ENCODE data around the gene DNAJC11. TPM values are rescaled to one million over a fixed set of nuclear protein-coding genes. Genes with fewer than 3 reads are reported as not detected.
"Not testable (repeated sequence)": the region's sequence is repeated elsewhere in the genome, so short reads cannot be mapped to it uniquely, and the experiment has no call there.

The DNAJC11 gene
- total and polyA plus RNA-seq, 2 donors, result 16.2 to 19.9 TPM

DNA sequence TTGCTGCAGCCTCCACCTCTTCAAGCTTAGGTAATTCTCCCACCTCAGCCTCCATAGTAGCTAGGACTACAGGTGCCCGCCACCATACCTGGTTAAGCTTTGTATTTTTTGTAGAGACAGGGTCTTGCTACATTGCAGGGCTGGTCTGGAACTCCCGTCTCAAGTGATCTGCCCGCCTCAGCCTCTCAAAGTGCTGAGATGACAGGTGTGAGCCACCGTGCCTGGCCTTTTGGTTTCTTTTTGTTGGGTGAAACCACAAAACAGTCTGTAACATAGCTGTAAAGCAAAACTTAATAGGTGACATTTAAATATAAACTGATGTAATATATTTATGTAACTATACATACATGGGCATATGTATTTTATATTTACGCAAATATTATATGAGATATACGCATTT lies 3.1 kb upstream of the DNAJC11 start:
- DNase-seq (ENCODE audit: low read depth in 6 of 9, low spot score in 9 of 9), result no peak
- H3K4me3 ChIP-seq (ENCODE audit: low read length in 2 of 2), result no peak overlapping the region
- no peak overlapping the region for H3K27ac ChIP-seq (ENCODE audit: low read depth in 1 of 2, low read length in 1 of 2)
- H3K9me3 ChIP-seq (ENCODE audit: control insufficient read depth in 2 of 2, insufficient read depth in 1 of 2, low read length in 1 of 2), result no peaks in the 10 kb centered on the region
- WGBS, result 78% methylated on average over 6 of the region's 6 CpGs
- H3K4me1 ChIP-seq (ENCODE audit: control insufficient read depth in 2 of 2, insufficient read depth in 2 of 2, low read length in 2 of 2), result peaks cover 8 to 13% of the 10 kb centered on the region in 2 donors
- no peaks in the 10 kb centered on the region for H3K36me3 ChIP-seq (ENCODE audit: control insufficient read depth in 2 of 2, insufficient read depth in 2 of 2, low read length in 1 of 2)
- no peaks in the 10 kb centered on the region for H3K27me3 ChIP-seq (ENCODE audit: control insufficient read depth in 2 of 2, insufficient read depth in 1 of 2, low read length in 1 of 2)

DNA sequence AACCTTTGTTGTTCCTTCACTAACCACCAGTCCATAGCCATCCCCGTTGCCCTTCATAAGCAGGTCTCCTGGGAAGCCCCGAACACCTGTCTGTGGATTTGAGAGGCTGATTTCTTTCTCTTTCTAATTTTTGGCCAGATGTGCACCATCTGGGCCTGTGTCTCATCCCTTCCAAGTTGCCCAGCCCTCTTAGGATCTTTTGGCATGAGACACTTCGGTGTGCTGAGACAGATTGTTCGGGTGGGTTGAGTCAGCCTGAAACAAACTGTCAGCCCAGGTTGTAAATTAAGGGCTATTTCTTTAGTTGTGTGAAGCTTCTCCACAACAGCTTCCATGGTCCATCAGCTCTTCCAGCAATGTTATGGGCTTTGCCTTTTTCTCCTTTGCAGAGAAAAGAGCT lies 1.4 kb upstream of the DNAJC11 start:
- H3K27ac ChIP-seq (ENCODE audit: low read depth in 1 of 2, low read length in 1 of 2), result no peak overlapping the region
- DNase-seq (ENCODE audit: low read depth in 6 of 9, low spot score in 9 of 9), result no peak

DNA sequence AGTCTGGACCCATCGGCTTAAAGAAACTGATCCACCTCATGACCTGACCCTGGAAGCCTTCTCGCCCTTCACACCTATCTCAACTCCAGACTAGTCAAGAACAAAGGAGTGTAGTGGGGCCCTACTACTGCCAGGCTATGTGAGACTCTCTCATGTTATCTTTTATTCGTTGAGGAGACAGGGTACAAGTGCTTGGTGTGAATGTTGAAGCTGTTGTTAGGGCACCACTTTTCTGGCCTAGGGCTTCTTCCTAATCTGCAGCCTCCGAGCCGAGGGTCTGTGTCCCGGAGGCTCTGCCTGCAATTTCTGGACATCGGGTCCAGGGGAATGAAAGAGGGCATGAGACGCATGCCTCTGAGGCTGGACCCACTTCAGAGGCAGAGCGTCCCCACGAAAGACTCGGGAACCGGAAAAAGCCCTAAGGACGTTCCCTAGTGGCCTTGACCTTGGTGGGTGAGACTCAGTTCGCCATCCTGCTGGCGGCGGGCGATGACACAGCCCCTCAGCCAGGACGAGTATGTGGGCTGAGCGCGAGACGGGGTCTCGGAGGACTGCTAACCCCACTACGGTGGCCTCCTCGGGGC lies 671 bp downstream of the DNAJC11 start:
- 6% methylated on average over 24 of the region's 24 CpGs for WGBS
- no peaks in the 10 kb centered on the region for H3K9me3 ChIP-seq (ENCODE audit: control insufficient read depth in 2 of 2, insufficient read depth in 1 of 2, low read length in 1 of 2)

More for the DNA sequence above, 1.4 kb upstream of the DNAJC11 start:
- H3K36me3 ChIP-seq (ENCODE audit: control insufficient read depth in 2 of 2, insufficient read depth in 2 of 2, low read length in 1 of 2), result no peaks in the 10 kb centered on the region
- H3K4me3 ChIP-seq (ENCODE audit: low read length in 2 of 2), result no peak overlapping the region
- no peaks in the 10 kb centered on the region for H3K9me3 ChIP-seq (ENCODE audit: control insufficient read depth in 2 of 2, insufficient read depth in 1 of 2, low read length in 1 of 2)
- peaks cover 8 to 13% of the 10 kb centered on the region in 2 donors for H3K4me1 ChIP-seq (ENCODE audit: control insufficient read depth in 2 of 2, insufficient read depth in 2 of 2, low read length in 2 of 2)
- H3K27me3 ChIP-seq (ENCODE audit: control insufficient read depth in 2 of 2, insufficient read depth in 1 of 2, low read length in 1 of 2), result no peaks in the 10 kb centered on the region
- WGBS, result 95% methylated on average over 4 of the region's 4 CpGs

DNA sequence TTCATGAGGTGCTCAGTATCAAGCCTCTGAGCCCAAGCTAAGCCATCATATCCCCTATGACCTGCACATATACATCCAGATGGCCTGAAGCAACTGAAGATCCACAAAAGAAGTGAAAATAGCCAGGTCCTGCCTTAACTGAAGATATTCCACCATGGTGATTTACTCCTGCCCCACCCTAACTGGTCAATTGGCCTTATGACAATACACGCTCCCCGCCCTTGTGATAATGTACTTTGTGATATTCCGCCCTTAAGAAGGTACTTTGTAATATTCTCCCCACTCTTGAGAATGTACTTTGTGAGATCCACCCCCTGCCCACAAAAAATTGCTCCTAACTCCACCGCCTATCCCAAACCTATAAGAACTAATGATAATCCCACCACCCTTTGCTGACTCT lies 1.7 kb downstream of the DNAJC11 start:
- H3K4me3 ChIP-seq (ENCODE audit: low read length in 2 of 2); DNase-seq (ENCODE audit: low read depth in 6 of 9, low spot score in 9 of 9); H3K36me3 ChIP-seq (ENCODE audit: control insufficient read depth in 2 of 2, insufficient read depth in 2 of 2, low read length in 1 of 2); H3K27me3 ChIP-seq (ENCODE audit: control insufficient read depth in 2 of 2, insufficient read depth in 1 of 2, low read length in 1 of 2); H3K9me3 ChIP-seq (ENCODE audit: control insufficient read depth in 2 of 2, insufficient read depth in 1 of 2, low read length in 1 of 2); H3K27ac ChIP-seq (ENCODE audit: low read depth in 1 of 2, low read length in 1 of 2): not testable (repeated sequence)
- peaks cover 8 to 13% of the 10 kb centered on the region in 2 donors for H3K4me1 ChIP-seq (ENCODE audit: control insufficient read depth in 2 of 2, insufficient read depth in 2 of 2, low read length in 2 of 2)
- 99% methylated on average over 4 of the region's 4 CpGs for WGBS

More for the DNA sequence above, 671 bp downstream of the DNAJC11 start:
- Histone ChIP-seq H3K36me3 (ENCODE audit: control insufficient read depth in 2 of 2, insufficient read depth in 2 of 2, low read length in 1 of 2) (no peaks in the 10 kb centered on the region), H3K4me3 (ENCODE audit: low read length in 2 of 2) (peak overlapping the region; percentile 75 to 91), H3K4me1 (ENCODE audit: control insufficient read depth in 2 of 2, insufficient read depth in 2 of 2, low read length in 2 of 2) (peaks cover 8 to 13% of the 10 kb centered on the region in 2 donors), H3K27me3 (ENCODE audit: control insufficient read depth in 2 of 2, insufficient read depth in 1 of 2, low read length in 1 of 2) (no peaks in the 10 kb centered on the region), H3K27ac (ENCODE audit: low read depth in 1 of 2, low read length in 1 of 2) (peak overlapping the region in 1 of 2 donors; percentile 26)
- peak in 1 of 9 donors; percentile 15 for DNase-seq (ENCODE audit: low read depth in 6 of 9, low spot score in 9 of 9)

DNA sequence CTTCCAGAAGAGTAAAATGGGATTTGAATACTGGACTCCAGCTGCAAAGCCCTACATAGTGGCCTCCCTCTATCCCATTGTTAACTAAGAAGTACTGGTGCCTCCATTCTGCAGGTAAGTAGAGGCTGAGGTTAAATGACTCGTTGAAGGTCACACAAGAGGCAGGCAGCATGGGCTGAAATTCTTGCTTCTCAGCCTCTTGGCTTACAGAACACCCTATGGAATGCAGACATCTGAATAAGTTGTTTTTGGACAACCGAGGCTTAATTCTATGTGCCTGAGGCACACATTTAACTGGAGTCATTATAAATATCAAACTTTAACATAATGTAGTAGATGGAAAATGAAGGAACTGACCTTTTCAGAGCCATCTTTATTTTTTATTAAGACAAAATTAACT lies 5.7 kb downstream of the DNAJC11 start:
- Histone ChIP-seq H3K4me3 (ENCODE audit: low read length in 2 of 2) (no peak overlapping the region), H3K4me1 (ENCODE audit: control insufficient read depth in 2 of 2, insufficient read depth in 2 of 2, low read length in 2 of 2) (peaks cover 4 to 7% of the 10 kb centered on the region in 2 donors), H3K27me3 (ENCODE audit: control insufficient read depth in 2 of 2, insufficient read depth in 1 of 2, low read length in 1 of 2) (no peaks in the 10 kb centered on the region), H3K9me3 (ENCODE audit: control insufficient read depth in 2 of 2, insufficient read depth in 1 of 2, low read length in 1 of 2) (no peaks in the 10 kb centered on the region), H3K36me3 (ENCODE audit: control insufficient read depth in 2 of 2, insufficient read depth in 2 of 2, low read length in 1 of 2) (peaks cover 0 to 3% of the 10 kb centered on the region in 2 donors), H3K27ac (ENCODE audit: low read depth in 1 of 2, low read length in 1 of 2) (no peak overlapping the region)
- WGBS, result 96% methylated on average over 2 of the region's 2 CpGs
- no peak for DNase-seq (ENCODE audit: low read depth in 6 of 9, low spot score in 9 of 9)

DNA sequence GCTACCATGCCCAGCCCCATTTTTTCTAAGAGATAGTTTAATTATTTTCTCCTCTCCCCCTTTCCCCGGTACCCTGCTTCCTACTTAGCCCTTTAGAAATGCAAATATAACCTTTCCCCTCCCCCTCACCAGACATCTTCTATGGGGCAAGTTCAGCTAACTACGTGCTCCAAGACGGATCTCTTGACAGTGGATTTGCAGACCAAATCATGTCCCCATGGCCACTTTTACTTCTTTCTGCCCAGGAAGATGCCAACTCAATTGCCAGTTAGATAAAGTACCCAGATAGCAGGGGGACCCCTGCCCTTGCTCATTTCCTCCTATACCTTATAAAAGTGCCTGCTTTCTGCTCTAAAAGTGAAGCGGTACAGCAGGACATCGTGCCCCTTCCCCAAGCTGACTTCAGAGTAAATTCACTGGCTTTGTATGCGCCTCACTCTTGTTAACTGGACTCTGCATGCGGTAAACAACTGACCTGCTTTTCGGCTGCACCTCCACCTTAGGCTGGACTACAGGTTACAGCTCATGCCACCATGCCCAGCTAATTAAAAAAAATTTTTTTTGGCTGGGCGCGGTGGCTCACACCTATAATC lies 7.4 kb downstream of the DNAJC11 start:
- Histone ChIP-seq H3K9me3 (ENCODE audit: control insufficient read depth in 2 of 2, insufficient read depth in 1 of 2, low read length in 1 of 2) (no peaks in the 10 kb centered on the region), H3K4me1 (ENCODE audit: control insufficient read depth in 2 of 2, insufficient read depth in 2 of 2, low read length in 2 of 2) (no peaks in the 10 kb centered on the region), H3K4me3 (ENCODE audit: low read length in 2 of 2) (no peak overlapping the region), H3K27me3 (ENCODE audit: control insufficient read depth in 2 of 2, insufficient read depth in 1 of 2, low read length in 1 of 2) (no peaks in the 10 kb centered on the region), H3K27ac (ENCODE audit: low read depth in 1 of 2, low read length in 1 of 2) (no peak overlapping the region), H3K36me3 (ENCODE audit: control insufficient read depth in 2 of 2, insufficient read depth in 2 of 2, low read length in 1 of 2) (peaks cover 0 to 3% of the 10 kb centered on the region in 2 donors)
- 96% methylated on average over 10 of the region's 10 CpGs for WGBS
- DNase-seq (ENCODE audit: low read depth in 6 of 9, low spot score in 9 of 9), result no peak

DNA sequence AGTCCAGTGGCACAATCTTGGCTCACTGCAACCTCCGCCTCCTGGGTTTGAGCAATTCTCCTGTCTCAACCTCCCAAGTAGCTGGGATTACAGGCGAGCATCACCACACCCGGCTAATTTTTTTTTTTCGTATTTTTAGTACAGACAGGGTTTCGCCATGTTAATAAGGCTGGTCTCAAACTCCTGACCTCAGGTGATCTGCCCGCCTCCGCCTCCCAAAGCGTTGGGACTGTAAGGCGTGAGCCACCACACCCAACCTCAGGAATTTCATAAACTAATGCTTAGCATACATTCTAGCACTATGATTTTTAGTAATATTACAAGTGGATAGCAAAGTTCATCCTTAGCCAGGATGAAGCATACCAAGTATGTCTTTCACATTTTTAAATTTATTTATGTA lies 8.7 kb downstream of the DNAJC11 start:
- Histone ChIP-seq H3K9me3 (ENCODE audit: control insufficient read depth in 2 of 2, insufficient read depth in 1 of 2, low read length in 1 of 2) (no peaks in the 10 kb centered on the region), H3K36me3 (ENCODE audit: control insufficient read depth in 2 of 2, insufficient read depth in 2 of 2, low read length in 1 of 2) (peaks cover 0 to 3% of the 10 kb centered on the region in 2 donors), H3K4me3 (ENCODE audit: low read length in 2 of 2) (no peak overlapping the region), H3K27ac (ENCODE audit: low read depth in 1 of 2, low read length in 1 of 2) (no peak overlapping the region), H3K27me3 (ENCODE audit: control insufficient read depth in 2 of 2, insufficient read depth in 1 of 2, low read length in 1 of 2) (no peaks in the 10 kb centered on the region), H3K4me1 (ENCODE audit: control insufficient read depth in 2 of 2, insufficient read depth in 2 of 2, low read length in 2 of 2) (no peaks in the 10 kb centered on the region)
- DNase-seq (ENCODE audit: low read depth in 6 of 9, low spot score in 9 of 9), result no peak
- WGBS, result over 99% methylated on average over 9 of the region's 9 CpGs

DNA sequence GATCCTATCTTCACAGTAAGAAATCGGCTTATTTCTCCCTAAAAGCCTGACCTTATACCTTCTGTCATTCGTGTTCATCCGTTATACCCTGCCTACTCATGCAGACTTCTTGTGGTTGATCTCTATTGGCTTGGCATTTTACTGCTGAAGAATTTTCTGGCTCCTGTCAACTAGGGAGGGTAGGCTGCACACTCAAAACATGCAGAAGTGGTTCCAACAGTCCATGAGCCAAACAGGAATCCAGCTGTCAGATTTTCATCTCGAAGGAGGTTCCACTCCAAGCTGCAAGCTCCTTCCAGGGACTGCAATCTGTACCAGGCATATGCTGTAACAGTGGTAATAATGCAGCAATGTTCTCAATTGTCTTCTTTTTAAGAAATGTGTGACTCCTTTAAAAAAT lies 10.1 kb downstream of the DNAJC11 start:
- no peak for DNase-seq (ENCODE audit: low read depth in 6 of 9, low spot score in 9 of 9)
- Histone ChIP-seq H3K4me1 (ENCODE audit: control insufficient read depth in 2 of 2, insufficient read depth in 2 of 2, low read length in 2 of 2) (no peaks in the 10 kb centered on the region), H3K27ac (ENCODE audit: low read depth in 1 of 2, low read length in 1 of 2) (no peak overlapping the region), H3K9me3 (ENCODE audit: control insufficient read depth in 2 of 2, insufficient read depth in 1 of 2, low read length in 1 of 2) (no peaks in the 10 kb centered on the region), H3K27me3 (ENCODE audit: control insufficient read depth in 2 of 2, insufficient read depth in 1 of 2, low read length in 1 of 2) (no peaks in the 10 kb centered on the region), H3K36me3 (ENCODE audit: control insufficient read depth in 2 of 2, insufficient read depth in 2 of 2, low read length in 1 of 2) (peaks cover 0 to 3% of the 10 kb centered on the region in 2 donors), H3K4me3 (ENCODE audit: low read length in 2 of 2) (no peak overlapping the region)
- WGBS, result 95% methylated on average over 4 of the region's 4 CpGs

DNA sequence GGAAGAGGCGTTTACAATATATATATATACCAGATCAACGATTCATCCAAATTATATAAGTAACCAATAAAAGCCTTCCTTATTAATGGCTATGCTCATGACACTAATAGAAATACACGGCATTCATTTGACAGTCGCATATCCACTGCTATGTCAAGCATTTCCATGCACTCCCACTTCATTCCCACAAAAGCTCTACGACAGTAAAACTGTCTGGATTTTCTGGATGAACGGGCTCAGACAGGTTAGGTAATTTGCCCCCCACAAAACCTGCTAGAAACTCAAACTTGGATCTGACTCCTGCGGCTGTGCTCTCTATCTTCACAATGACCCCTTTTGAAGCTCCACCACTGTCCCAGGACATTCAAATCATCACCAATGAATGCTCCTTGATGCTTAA lies 11.4 kb downstream of the DNAJC11 start:
- Histone ChIP-seq H3K36me3 (ENCODE audit: control insufficient read depth in 2 of 2, insufficient read depth in 2 of 2, low read length in 1 of 2) (peaks cover 0 to 6% of the 10 kb centered on the region in 2 donors), H3K4me3 (ENCODE audit: low read length in 2 of 2) (no peak overlapping the region), H3K4me1 (ENCODE audit: control insufficient read depth in 2 of 2, insufficient read depth in 2 of 2, low read length in 2 of 2) (no peaks in the 10 kb centered on the region), H3K9me3 (ENCODE audit: control insufficient read depth in 2 of 2, insufficient read depth in 1 of 2, low read length in 1 of 2) (no peaks in the 10 kb centered on the region), H3K27ac (ENCODE audit: low read depth in 1 of 2, low read length in 1 of 2) (no peak overlapping the region), H3K27me3 (ENCODE audit: control insufficient read depth in 2 of 2, insufficient read depth in 1 of 2, low read length in 1 of 2) (no peaks in the 10 kb centered on the region)
- DNase-seq (ENCODE audit: low read depth in 6 of 9, low spot score in 9 of 9), result no peak
- 97% methylated on average over 7 of the region's 7 CpGs for WGBS
